Right atrium auricular region (tissue), 2 donors: ENCODE data around the gene DERA. TPM values are rescaled to one million over a fixed set of nuclear protein-coding genes. Genes with fewer than 3 reads are reported as not detected.
"Not testable (repeated sequence)": the region's sequence is repeated elsewhere in the genome, so short reads cannot be mapped to it uniquely, and the experiment has no call there.

Source experiments
- DNase-seq: peaks from one replicate; pipeline ENCODE4 v3.0.0-alpha.2; 2019; ENCODE audit warnings: low spot score
- H3K27ac ChIP-seq, 2 donors: fragments of 200-600 bp; sonication (generic); 1 replicate in 1 of 2; 2 replicates in 1 of 2; pipeline ENCODE4 v1.5.1; 2016 to 2019
- H3K27me3 ChIP-seq, 2 donors: fragments of 200-600 bp; sonication (generic); one replicate each; pipeline versions ENCODE4 v1.5.1 to v1.6.0; 2017 to 2019
- H3K36me3 ChIP-seq: fragments of 200-600 bp; sonication (generic); one replicate; pipeline ENCODE4 v1.5.1; 2016
- H3K4me1 ChIP-seq, 2 donors: fragments of 200-600 bp; sonication (generic); one replicate each; pipeline versions ENCODE4 v1.5.1 to v1.6.0; 2017 to 2019
- H3K4me3 ChIP-seq, 2 donors: fragments of 200-600 bp; sonication (generic); 1 replicate in 1 of 2; 2 replicates in 1 of 2; pipeline ENCODE4 v1.5.1; 2017 to 2019; ENCODE audit warnings: mild to moderate bottlenecking in 1 of 2, moderate library complexity in 1 of 2
- H3K9me3 ChIP-seq, 2 donors: fragments of 200-600 bp; sonication (generic); one replicate each; pipeline ENCODE4 v1.5.1; 2019
- total RNA-seq, 2 donors: library from RNA; depleted of rRNA; stranded (reverse); fragments of >200 nt; gene quantifications; one replicate each; pipeline ENCODE4 v1.1.0, GENCODE V29; 2016
- TF ChIP-seq, protein P1 (sequence below), 2 donors: fragments of 200-600 bp; sonication (generic); IDR thresholded peaks; one replicate each; pipeline ENCODE4 v1.5.1; 2019; ENCODE audit warnings: antibody characterized with exemption in 2 of 2

DERA gene
- total RNA-seq, 2 donors from 2014 or later = 20.0 to 20.8 TPM

DNA sequence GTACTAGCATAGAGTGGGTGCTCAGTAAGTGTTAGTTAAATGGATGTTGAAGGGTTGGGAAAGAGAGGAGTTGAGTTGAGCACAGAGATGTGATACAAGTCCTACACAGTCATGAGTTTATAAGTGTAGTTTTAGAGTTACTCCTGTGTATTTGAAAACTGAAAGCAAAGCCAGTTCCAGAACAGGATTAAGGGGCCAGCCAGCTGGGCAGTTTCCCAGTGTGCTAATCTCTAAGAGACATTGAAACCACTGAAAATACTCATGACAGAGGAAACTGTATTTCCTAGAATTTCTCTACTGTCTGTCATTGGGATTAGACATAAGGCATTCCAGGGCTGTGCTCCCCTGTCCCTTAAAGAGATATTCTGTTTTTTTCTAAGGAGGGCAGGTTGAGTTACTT, 101.0 kb downstream of the DERA start:
- H3K9me3 ChIP-seq = no peaks in the 10 kb centered on the region
- peaks cover 0 to 13% of the 10 kb centered on the region in 2 donors for H3K4me1 ChIP-seq
- DNase-seq = peak; percentile 67
- no peak overlapping the region for H3K4me3 ChIP-seq
- H3K36me3 ChIP-seq = no peaks in the 10 kb centered on the region
- TF ChIP-seq, protein P1, sequence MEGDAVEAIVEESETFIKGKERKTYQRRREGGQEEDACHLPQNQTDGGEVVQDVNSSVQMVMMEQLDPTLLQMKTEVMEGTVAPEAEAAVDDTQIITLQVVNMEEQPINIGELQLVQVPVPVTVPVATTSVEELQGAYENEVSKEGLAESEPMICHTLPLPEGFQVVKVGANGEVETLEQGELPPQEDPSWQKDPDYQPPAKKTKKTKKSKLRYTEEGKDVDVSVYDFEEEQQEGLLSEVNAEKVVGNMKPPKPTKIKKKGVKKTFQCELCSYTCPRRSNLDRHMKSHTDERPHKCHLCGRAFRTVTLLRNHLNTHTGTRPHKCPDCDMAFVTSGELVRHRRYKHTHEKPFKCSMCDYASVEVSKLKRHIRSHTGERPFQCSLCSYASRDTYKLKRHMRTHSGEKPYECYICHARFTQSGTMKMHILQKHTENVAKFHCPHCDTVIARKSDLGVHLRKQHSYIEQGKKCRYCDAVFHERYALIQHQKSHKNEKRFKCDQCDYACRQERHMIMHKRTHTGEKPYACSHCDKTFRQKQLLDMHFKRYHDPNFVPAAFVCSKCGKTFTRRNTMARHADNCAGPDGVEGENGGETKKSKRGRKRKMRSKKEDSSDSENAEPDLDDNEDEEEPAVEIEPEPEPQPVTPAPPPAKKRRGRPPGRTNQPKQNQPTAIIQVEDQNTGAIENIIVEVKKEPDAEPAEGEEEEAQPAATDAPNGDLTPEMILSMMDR (IDR thresholded peaks at IDR 0.05) = no peak
- H3K27ac ChIP-seq = no peak overlapping the region
- no peaks in the 10 kb centered on the region for H3K27me3 ChIP-seq

DNA sequence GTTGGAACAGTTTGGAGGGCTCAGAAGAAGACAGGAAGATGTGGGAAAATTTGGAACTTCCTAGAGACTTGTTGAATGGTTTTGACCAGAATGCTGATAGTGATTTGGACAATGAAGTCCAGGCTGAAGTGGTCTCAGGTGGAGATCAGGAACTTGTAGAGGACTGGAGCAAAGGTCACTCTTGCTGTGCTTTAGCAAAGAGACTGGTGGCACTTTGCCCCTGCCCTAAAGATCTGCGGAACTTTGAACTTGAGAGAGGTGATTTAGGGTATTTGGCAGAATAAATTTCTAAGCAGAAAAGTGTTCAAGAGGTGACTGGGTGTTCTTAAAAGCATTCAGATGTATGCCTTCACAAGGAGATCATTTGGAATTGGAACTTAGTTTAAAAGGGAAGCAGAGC, 102.6 kb downstream of the DERA start:
- H3K9me3 ChIP-seq, H3K27me3 ChIP-seq, DNase-seq, H3K27ac ChIP-seq, H3K36me3 ChIP-seq, H3K4me3 ChIP-seq: not testable (repeated sequence)
- H3K4me1 ChIP-seq = peaks cover 0 to 13% of the 10 kb centered on the region in 2 donors

DNA sequence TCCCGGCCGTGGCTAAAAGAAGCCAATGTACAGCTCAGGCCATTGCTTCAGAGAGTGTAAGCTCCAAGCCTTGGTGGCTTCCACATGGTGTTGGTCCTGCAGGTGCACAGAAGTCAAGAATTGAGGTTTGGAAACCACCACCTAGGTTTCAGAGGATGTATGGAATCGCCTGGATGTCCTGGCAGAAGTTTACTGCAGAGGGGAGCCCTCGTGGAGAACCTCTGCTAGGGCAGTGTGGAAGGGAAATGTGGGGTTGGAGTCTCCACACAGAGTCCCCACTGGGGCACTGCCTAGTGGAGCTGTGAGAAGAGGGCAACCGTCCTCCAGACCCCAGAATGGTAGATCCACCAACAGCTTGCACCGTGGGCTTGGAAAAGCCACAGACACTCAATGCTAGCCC, 103.3 kb downstream of the DERA start:
- not testable (repeated sequence) for H3K36me3 ChIP-seq, DNase-seq, H3K27me3 ChIP-seq, H3K9me3 ChIP-seq, H3K4me3 ChIP-seq, H3K27ac ChIP-seq
- peaks cover 0 to 13% of the 10 kb centered on the region in 2 donors for H3K4me1 ChIP-seq

DNA sequence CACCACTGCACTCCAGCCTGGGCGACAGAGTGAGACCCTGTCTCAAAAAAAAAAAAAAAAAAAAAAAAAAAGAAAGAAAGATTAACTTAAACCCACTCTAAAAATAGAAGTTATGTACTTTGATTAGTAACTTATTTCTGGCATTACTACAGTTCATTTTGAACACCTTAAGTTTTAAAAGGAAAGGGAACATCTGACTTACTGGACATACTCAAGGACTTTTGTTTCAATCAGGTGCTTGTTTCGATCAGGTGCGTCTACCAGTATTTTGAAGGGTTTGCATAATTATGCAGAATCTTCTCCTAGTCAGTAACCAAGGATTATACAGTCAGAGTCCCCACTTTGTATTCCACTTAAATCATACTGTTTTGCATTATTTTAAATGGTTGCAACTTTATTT, 105.6 kb downstream of the DERA start:
- Histone ChIP-seq H3K36me3 (no peaks in the 10 kb centered on the region), H3K4me1 (peaks cover 0 to 8% of the 10 kb centered on the region in 2 donors), H3K9me3 (no peaks in the 10 kb centered on the region), H3K4me3 (no peak overlapping the region), H3K27me3 (no peaks in the 10 kb centered on the region), H3K27ac (no peak overlapping the region)
- no peak for DNase-seq
- TF ChIP-seq, protein P1 (IDR thresholded peaks at IDR 0.05) = no peak

DNA sequence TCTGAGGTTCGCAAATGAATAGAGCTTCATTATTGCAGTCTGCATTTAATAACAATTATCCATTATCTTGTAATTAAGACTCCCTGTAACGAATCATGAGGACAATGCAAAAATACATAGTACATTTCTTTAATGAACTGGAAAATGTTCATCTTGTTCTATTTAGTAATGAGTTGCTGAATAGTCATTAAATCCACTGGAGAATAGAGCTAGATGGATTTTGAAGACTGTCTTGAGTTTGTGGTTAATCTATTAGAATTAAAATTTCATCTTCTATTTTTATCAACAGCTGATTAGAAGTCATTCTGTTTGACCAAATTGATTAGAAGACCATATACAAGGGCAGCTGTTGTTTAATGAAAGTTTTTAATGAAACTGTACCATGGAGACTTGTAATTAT, 107.2 kb downstream of the DERA start:
- Histone ChIP-seq H3K36me3 (no peaks in the 10 kb centered on the region), H3K27ac (no peak overlapping the region), H3K9me3 (no peaks in the 10 kb centered on the region), H3K4me1 (no peaks in the 10 kb centered on the region), H3K4me3 (no peak overlapping the region), H3K27me3 (no peaks in the 10 kb centered on the region)
- no peak for DNase-seq
- TF ChIP-seq, protein P1 (IDR thresholded peaks at IDR 0.05) = no peak

DNA sequence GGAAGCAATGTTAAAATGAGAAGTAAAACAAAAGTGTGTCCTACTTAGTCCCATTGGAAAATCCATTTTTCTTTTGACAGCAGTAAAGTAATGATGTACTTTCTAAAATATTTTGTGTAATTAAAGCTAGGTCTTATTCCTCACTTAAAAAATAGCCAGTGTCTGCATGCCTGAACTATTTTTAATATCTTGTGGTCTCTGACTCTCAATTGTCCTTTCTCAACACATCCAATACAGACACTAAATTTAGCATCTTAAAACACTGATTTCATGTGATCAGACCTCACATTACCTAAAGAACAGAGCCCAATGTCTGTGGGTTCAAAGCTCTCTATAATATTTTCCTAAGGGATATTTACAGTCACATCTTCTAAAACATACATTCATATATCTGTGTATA, 108.0 kb downstream of the DERA start:
- no peaks in the 10 kb centered on the region for H3K27me3 ChIP-seq
- H3K9me3 ChIP-seq = no peaks in the 10 kb centered on the region
- H3K4me1 ChIP-seq = no peaks in the 10 kb centered on the region
- no peak for DNase-seq
- H3K27ac ChIP-seq = no peak overlapping the region
- no peaks in the 10 kb centered on the region for H3K36me3 ChIP-seq
- no peak overlapping the region for H3K4me3 ChIP-seq
- TF ChIP-seq, protein P1 (IDR thresholded peaks at IDR 0.05) = no peak

DNA sequence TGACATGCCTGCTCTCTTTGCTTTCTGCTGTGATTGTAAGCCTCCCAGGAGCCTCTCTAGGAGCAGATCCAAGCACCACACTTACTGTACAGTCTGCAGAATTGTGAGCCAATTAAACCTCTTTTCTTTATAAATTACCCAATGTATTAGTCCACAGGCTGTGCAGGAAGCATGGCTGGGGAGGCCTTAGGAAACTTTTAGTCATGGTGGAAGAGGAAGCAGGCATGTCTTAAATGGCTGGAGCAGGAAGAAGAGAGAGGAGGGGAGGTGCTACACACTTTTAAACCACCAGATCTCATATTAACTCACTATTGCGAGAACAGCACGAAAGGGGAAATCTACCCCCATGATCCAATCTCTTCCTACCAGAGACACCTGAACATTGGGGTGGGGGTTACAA, 108.9 kb downstream of the DERA start:
- TF ChIP-seq, protein P1 (IDR thresholded peaks at IDR 0.05) = no peak
- no peaks in the 10 kb centered on the region for H3K27me3 ChIP-seq

More for the DNA sequence above, 108.9 kb downstream of the DERA start:
- no peak overlapping the region for H3K4me3 ChIP-seq
- H3K27ac ChIP-seq = no peak overlapping the region
- H3K9me3 ChIP-seq = no peaks in the 10 kb centered on the region
- no peaks in the 10 kb centered on the region for H3K36me3 ChIP-seq
- no peak for DNase-seq
- H3K4me1 ChIP-seq = no peaks in the 10 kb centered on the region
